Uterus (tissue), 4 donors: Measurements from ENCODE around the gene ETF1. TPM values are rescaled to one million over a fixed set of nuclear protein-coding genes. Genes with fewer than 3 reads are reported as not detected.

Experiments used
- DNase-seq, 2 donors: peaks; one replicate each; pipeline ENCODE4 v3.0.0-alpha.2; 2019 to 2020
- H3K27ac ChIP-seq, 2 donors: fragments of 200-600 bp; sonication (generic); 1 replicate in 1 of 2; 2 replicates in 1 of 2; pipeline ENCODE4 v1.5.1; 2016 to 2018
- H3K27me3 ChIP-seq, 2 donors: fragments of 200-600 bp; sonication (generic); one replicate each; pipeline ENCODE4 v1.5.1; 2018 to 2019; ENCODE audit warnings: control low read depth in 1 of 2
- H3K36me3 ChIP-seq, 2 donors: fragments of 200-600 bp; sonication (generic); one replicate each; pipeline ENCODE4 v1.5.1; 2019; ENCODE audit warnings: control low read depth in 1 of 2
- H3K4me1 ChIP-seq, 2 donors: fragments of 200-600 bp; sonication (generic); one replicate each; pipeline ENCODE4 v1.5.1; 2018 to 2019; ENCODE audit warnings: control low read depth in 1 of 2
- H3K4me3 ChIP-seq, 2 donors: fragments of 200-600 bp; sonication (generic); 1 replicate in 1 of 2; 2 replicates in 1 of 2; pipeline ENCODE4 v1.5.1; 2018 to 2019; ENCODE audit warnings: mild to moderate bottlenecking in 1 of 2
- H3K9me3 ChIP-seq, 2 donors: fragments of 200-600 bp; sonication (generic); one replicate each; pipeline ENCODE4 v1.5.1; 2019; ENCODE audit warnings: control low read depth in 1 of 2
- POLR2A ChIP-seq, 2 donors: fragments of 450-650 bp; IDR thresholded peaks; one replicate each; pipeline ENCODE4 v1.6.1; 2016; ENCODE audit warnings: antibody characterized with exemption in 2 of 2, mild to moderate bottlenecking in 1 of 2, moderate library complexity in 1 of 2
- intact Hi-C: fragments of 100-400 bp; cut with DNase I; formaldehyde crosslinking; loops from one replicate; pipeline ENCODE4 v1.15.1; 2023; ENCODE audit warnings: low total_unique reads
- total RNA-seq, 4 donors: library from RNA; depleted of rRNA in 3 of 4; stranded (reverse); fragments of >200 nt in 3 of 4; gene quantifications; one replicate each; pipeline versions ENCODE4 v1.1.0 to v1.2.4, GENCODE V29; 2014 to 2023
- TF ChIP-seq, protein P1 (sequence below), 4 experiments: fragments of 200-600 bp in 2 of 4; fragments of 450-650 bp in 2 of 4; sonication (generic) in 2 of 4; IDR thresholded peaks; one replicate each; pipeline ENCODE4 v1.5.1; 2016 to 2019; ENCODE audit warnings: antibody characterized with exemption in 4 of 4, mild to moderate bottlenecking in 2 of 4, moderate library complexity in 1 of 4
- donor health status: DM: yes; HTN: yes; CAD: no.

The ETF1 gene
- total RNA-seq, 4 donors from 2014 or later: 40.9 to 129 (median 87.8) TPM

DNA sequence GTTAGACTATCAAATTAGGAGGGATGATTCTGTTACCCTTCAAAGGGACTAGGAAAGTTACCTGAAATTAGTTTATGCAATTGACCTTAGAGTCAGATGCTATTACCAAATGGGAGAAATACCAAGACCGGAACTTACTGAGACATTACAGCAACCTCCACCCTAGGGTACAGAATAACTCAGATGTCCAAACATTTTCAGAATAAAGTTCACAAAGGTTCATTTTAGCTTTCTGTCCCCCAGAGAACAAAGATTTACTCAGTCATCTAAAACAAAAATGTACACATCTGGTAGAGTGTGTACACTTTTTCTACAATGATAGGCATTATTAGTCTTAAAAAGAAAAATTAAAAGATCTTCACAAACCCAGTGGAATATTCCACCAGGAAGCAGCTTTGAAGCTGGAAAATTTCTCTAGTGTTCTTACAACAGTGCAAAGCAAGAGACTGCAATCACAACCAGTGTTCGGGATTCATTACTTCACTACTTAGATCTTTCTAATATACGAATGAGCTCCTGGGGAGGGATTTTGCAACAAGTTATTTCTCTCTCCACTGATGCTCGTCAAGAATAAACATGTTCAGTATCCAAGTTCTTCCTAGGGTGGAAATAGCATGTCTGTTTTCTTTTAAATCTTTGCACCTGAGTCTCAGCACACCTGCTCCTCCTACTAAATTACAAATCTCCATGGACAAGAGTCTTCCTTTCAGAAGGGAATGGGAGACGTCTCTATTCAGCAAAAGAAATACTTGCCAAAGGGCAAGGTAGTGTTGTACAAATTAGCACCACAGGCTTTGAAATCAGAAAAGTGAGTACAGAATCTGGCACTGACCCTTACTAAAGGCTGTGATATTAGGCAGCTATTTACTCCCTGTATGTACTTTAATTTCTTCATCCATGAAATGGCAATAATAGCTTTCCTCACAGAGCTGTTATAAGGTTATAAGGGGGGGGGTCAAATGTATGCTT, 8.8 kb downstream of the ETF1 start:
- Histone ChIP-seq H3K9me3 (no peaks in the 10 kb centered on the region), H3K4me3 (no peak overlapping the region), H3K27me3 (no peaks in the 10 kb centered on the region), H3K36me3 (no peaks in the 10 kb centered on the region), H3K4me1 (peaks cover 0 to 6% of the 10 kb centered on the region in 2 donors), H3K27ac (no peak overlapping the region)
- TF ChIP-seq, protein P1, sequence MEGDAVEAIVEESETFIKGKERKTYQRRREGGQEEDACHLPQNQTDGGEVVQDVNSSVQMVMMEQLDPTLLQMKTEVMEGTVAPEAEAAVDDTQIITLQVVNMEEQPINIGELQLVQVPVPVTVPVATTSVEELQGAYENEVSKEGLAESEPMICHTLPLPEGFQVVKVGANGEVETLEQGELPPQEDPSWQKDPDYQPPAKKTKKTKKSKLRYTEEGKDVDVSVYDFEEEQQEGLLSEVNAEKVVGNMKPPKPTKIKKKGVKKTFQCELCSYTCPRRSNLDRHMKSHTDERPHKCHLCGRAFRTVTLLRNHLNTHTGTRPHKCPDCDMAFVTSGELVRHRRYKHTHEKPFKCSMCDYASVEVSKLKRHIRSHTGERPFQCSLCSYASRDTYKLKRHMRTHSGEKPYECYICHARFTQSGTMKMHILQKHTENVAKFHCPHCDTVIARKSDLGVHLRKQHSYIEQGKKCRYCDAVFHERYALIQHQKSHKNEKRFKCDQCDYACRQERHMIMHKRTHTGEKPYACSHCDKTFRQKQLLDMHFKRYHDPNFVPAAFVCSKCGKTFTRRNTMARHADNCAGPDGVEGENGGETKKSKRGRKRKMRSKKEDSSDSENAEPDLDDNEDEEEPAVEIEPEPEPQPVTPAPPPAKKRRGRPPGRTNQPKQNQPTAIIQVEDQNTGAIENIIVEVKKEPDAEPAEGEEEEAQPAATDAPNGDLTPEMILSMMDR (IDR thresholded peaks at IDR 0.05): no peak
- TF ChIP-seq POLR2A (IDR thresholded peaks at IDR 0.05): no peak
- no peak for DNase-seq
- intact Hi-C loops: no loop called here

DNA sequence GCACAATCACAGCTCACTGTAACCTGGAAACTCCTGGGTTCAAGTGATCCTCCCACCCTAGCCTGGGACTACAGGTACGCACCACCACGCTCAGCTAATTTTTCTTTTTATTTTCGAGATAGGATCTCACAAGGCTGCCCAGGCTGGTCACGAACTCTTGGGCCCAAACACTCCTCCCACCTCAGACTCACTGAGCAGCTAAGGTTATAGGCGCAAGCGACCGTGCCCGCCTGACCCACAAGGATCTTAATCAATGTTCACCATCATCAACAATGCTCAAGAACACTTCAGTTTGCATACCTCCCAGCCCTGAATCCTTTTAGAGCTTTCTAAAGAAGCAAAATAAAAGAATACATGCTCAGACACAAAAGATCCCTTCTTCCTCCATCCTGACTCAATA, 13.2 kb downstream of the ETF1 start:
- Histone ChIP-seq H3K9me3 (no peaks in the 10 kb centered on the region), H3K36me3 (no peaks in the 10 kb centered on the region), H3K27me3 (no peaks in the 10 kb centered on the region), H3K4me3 (no peak overlapping the region), H3K4me1 (peaks cover 0 to 6% of the 10 kb centered on the region in 2 donors), H3K27ac (no peak overlapping the region)
- DNase-seq: no peak
- no peak for TF ChIP-seq POLR2A (IDR thresholded peaks at IDR 0.05)
- TF ChIP-seq, protein P1 (IDR thresholded peaks at IDR 0.05): no peak
- intact Hi-C loops: no loop called here

DNA sequence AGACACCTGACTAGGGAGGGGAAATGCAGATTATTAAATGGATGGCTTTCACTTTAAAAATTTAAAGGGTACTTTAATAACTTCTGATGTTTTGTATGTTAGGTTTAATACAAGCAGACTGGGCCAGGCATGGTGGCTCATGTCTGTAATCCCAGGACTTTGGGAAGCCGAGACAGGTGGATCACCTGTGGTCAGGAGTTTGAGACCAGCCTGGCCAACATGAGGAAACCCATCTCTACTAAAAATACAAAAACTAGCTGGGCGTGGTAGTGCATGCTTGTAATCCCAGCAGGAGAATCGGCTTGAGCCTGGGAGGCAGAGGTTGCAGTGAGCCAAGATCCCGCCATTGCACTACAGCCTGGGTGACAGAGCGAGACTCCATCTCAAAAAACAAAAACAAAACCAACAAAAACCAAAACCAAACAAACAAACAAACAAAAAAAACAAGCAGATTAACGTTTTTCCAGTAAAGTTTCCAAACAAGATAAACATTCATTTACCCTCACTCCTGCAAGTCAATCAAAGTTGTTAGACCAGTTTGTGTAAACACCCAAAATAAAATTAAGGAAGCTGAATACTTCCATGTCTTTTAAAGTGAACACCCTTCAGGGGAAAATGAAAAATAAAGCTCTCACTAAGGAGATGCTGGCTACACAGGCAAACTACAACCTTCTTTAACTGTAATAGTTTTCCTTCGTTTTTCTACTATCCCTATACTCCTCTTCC, 14.1 kb downstream of the ETF1 start:
- Histone ChIP-seq H3K9me3 (no peaks in the 10 kb centered on the region), H3K27me3 (no peaks in the 10 kb centered on the region), H3K4me3 (no peak overlapping the region), H3K27ac (no peak overlapping the region), H3K36me3 (no peaks in the 10 kb centered on the region), H3K4me1 (peaks cover 0 to 6% of the 10 kb centered on the region in 2 donors)
- no peak for TF ChIP-seq POLR2A (IDR thresholded peaks at IDR 0.05)
- TF ChIP-seq, protein P1 (IDR thresholded peaks at IDR 0.05): no peak
- no peak for DNase-seq
- intact Hi-C loops: no loop called here

DNA sequence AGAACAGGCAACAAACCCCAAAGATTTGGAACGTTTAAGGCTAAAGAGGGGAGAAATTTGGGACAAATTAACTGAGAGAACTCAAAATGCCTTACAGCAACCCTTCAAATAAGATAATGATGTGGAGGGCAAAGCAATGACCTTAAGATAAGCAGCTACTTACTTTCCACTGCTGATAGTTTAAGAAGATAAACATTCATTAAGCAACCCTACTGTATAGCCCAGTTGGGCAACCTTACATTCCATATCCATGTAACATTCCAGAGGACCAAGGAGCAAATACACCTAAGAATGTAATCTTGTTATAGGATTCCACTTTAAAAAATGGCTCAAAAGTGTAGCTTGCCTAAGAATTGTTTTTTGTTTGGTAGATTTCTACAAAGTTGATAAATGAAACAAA, 14.8 kb downstream of the ETF1 start:
- Histone ChIP-seq H3K27me3 (no peaks in the 10 kb centered on the region), H3K4me1 (peaks cover 0 to 6% of the 10 kb centered on the region in 2 donors), H3K9me3 (no peaks in the 10 kb centered on the region), H3K27ac (no peak overlapping the region), H3K36me3 (no peaks in the 10 kb centered on the region), H3K4me3 (no peak overlapping the region)
- intact Hi-C loops: no loop called here
- TF ChIP-seq, protein P1 (IDR thresholded peaks at IDR 0.05): no peak
- TF ChIP-seq POLR2A (IDR thresholded peaks at IDR 0.05): no peak
- DNase-seq: no peak

DNA sequence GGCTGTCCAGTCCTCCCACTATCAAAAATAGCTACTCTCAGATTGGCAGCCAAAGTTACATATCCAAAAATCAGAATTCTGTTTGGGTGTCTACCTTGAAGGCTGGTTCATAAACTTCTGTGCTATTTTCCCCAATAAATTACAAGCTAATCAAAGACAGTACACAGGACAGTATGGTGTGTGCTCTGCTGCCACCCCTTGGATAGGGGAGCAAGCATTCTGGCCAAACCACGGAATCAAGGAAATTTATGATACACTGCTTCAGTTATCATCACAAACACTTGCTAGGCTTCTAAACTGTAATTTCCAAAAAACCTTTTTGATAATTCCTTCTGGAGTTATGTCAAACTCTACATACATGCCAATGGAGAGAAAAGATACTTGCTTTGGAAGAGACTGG, 15.9 kb downstream of the ETF1 start:
- no peaks in the 10 kb centered on the region for H3K9me3 ChIP-seq
- H3K36me3 ChIP-seq: no peaks in the 10 kb centered on the region
- peaks cover 0 to 6% of the 10 kb centered on the region in 2 donors for H3K4me1 ChIP-seq
- intact Hi-C loops: no loop called here
- no peak overlapping the region for H3K27ac ChIP-seq
- DNase-seq: no peak
- TF ChIP-seq POLR2A (IDR thresholded peaks at IDR 0.05): no peak
- TF ChIP-seq, protein P1 (IDR thresholded peaks at IDR 0.05): no peak
- no peak overlapping the region for H3K4me3 ChIP-seq
- no peaks in the 10 kb centered on the region for H3K27me3 ChIP-seq
